HG03378 (cell line): ENCODE measurements around the gene AOPEP.

Source experiments
- ATAC-seq: cut with Tn5 transposase; IDR thresholded peaks from one replicate; pipeline ENCODE4 v1.9.1; 2021; ENCODE audit warnings: mild to moderate bottlenecking, moderate library complexity; ENCODE audit not compliant: unreplicated experiment

AOPEP gene

GRCh38 chr9:94891183-94891582 lies 164.7 kb downstream of the AOPEP start:
- ATAC-seq: no peak

GRCh38 chr9:94892675-94893074 lies 166.2 kb downstream of the AOPEP start:
- no peak for ATAC-seq

GRCh38 chr9:94894094-94894699 lies 167.7 kb downstream of the AOPEP start:
- ATAC-seq: no peak

GRCh38 chr9:94895668-94896067 lies 169.2 kb downstream of the AOPEP start:
- no peak for ATAC-seq

- ATAC-seq: no peak
These were observed 170.0 kb downstream of the AOPEP start for GRCh38 chr9:94896512-94896911.

- ATAC-seq: no peak
These were observed 173.1 kb downstream of the AOPEP start for GRCh38 chr9:94899464-94900221.

- ATAC-seq: no peak
These were observed 173.9 kb downstream of the AOPEP start for GRCh38 chr9:94900222-94901018.

GRCh38 chr9:94901019-94901363 lies 174.5 kb downstream of the AOPEP start:
- no peak for ATAC-seq

GRCh38 chr9:94903961-94904421 lies 177.5 kb downstream of the AOPEP start:
- no peak for ATAC-seq

GRCh38 chr9:94904806-94905205 lies 178.3 kb downstream of the AOPEP start:
- no peak for ATAC-seq

GRCh38 chr9:94905606-94906005 lies 179.1 kb downstream of the AOPEP start:
- ATAC-seq: no peak

GRCh38 chr9:94906181-94906580 lies 179.7 kb downstream of the AOPEP start:
- ATAC-seq: no peak

- no peak for ATAC-seq
These were observed 180.2 kb downstream of the AOPEP start for GRCh38 chr9:94906713-94907112.

GRCh38 chr9:94907264-94907936 lies 180.9 kb downstream of the AOPEP start:
- ATAC-seq: no peak

- ATAC-seq: no peak
These were observed 181.6 kb downstream of the AOPEP start for GRCh38 chr9:94908011-94908563.

- no peak for ATAC-seq
These were observed 182.2 kb downstream of the AOPEP start for GRCh38 chr9:94908583-94909249.

- no peak for ATAC-seq
These were observed 182.9 kb downstream of the AOPEP start for GRCh38 chr9:94909250-94909894.

- ATAC-seq: no peak
These were observed 183.6 kb downstream of the AOPEP start for GRCh38 chr9:94909965-94910730.

GRCh38 chr9:94911211-94911610 lies 184.7 kb downstream of the AOPEP start:
- no peak for ATAC-seq
